Fibroblast of mammary gland (primary cell): ENCODE measurements around the gene LRRTM4.
"Not testable (repeated sequence)": the region's sequence is repeated elsewhere in the genome, so short reads cannot be mapped to it uniquely, and the experiment has no call there.

Experiments used
- DNase-seq: peaks from one replicate; pipeline ENCODE4 v3.0.0-alpha.2; 2010; ENCODE audit warnings: low read depth
- H3K4me3 ChIP-seq: 2 replicates; pipeline ENCODE4 v1.5.1; 2011; ENCODE audit warnings: low read depth, mild to moderate bottlenecking, low read length, moderate library complexity; ENCODE audit not compliant: control insufficient read depth
- CTCF ChIP-seq: conservative IDR thresholded peaks from 2 replicates; pipeline ENCODE4 v1.5.1; 2011; ENCODE audit warnings: low read depth, low read length, inconsistent platforms; ENCODE audit not compliant: control insufficient read depth, insufficient read depth

LRRTM4 gene

GRCh38 chr2:77064324-77064723 lies 457.9 kb downstream of the LRRTM4 start:
- no peak overlapping the region for H3K4me3 ChIP-seq
- TF ChIP-seq CTCF, result no peak
- DNase-seq, result no peak

- DNase-seq, result no peak
- no peak overlapping the region for H3K4me3 ChIP-seq
- no peak for TF ChIP-seq CTCF
These were observed 467.2 kb downstream of the LRRTM4 start for GRCh38 chr2:77054938-77055337.

DNA sequence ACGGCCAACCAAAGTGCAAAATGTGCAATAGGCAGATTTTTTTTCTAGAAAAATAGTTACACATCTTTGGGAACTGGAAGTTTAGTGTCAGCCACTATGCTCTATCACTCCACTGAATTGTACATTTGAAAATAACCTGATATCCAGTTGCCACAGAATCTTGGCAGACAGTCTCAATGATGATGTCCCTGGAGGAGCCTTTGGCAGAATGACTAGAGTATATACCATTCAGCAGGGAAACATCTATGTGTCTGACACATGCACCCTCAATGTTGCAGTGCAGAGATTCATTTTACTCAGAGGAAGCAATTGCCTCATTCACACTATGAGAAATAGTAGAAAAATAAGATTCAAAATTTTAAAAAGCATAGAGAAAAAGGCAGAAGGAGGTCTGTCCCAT lies 475.8 kb downstream of the LRRTM4 start:
- DNase-seq, result no peak
- H3K4me3 ChIP-seq, result no peak overlapping the region
- TF ChIP-seq CTCF, result no peak

GRCh38 chr2:77045456-77045855 lies 476.7 kb downstream of the LRRTM4 start:
- not testable (repeated sequence) for H3K4me3 ChIP-seq, DNase-seq

- DNase-seq, result no peak
- no peak for TF ChIP-seq CTCF
- H3K4me3 ChIP-seq, result no peak overlapping the region
These were observed 487.7 kb downstream of the LRRTM4 start for GRCh38 chr2:77034445-77034844.

- H3K4me3 ChIP-seq, DNase-seq: not testable (repeated sequence)
These were observed 492.9 kb downstream of the LRRTM4 start for GRCh38 chr2:77029237-77029636.

DNA sequence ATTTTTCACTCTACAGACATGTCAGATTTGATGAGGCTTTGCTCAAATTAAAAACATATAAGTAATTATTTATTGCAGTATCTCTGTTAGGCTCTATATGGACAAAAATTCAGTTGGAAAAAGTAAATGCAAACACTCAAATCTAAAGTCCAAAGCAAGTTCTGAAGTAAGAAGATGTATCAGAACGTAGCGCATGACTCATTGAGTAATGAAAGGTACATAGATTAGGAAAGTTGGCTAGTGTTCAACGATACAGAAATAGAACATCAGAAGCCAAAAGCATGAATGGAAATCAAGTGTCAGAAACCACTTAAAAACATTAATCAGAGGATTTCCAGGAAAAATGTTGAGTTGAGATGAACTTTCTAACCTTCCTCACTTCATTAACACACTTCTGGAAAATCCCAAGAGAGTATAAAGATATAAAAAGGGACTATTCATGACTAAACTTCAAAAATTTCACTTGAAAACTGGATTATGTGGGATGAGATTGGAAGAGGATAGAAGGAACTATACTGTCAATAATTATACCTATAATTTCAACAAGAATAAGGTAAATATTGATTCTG lies 494.1 kb downstream of the LRRTM4 start:
- no peak for TF ChIP-seq CTCF
- DNase-seq, result no peak
- H3K4me3 ChIP-seq, result no peak overlapping the region

DNA sequence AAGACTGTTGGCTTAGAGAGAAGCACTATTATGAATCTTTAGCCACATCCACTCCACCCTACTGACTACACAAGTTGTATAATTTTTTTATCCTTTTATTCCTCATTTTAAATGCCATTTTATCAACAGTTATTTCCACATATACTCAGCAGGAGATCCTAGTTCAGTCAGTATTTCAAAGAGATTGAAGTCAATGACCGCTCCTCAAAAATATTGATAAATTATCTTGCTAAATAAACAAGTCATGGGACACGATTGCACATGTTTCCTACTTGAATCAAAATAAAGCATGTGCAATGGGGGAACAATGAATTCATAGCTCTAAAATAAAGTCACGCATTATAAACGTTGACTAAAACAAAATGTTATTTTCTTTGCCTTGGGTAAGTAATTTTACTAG lies 496.5 kb downstream of the LRRTM4 start:
- TF ChIP-seq CTCF, result no peak
- DNase-seq, result no peak

More for the DNA sequence above, 496.5 kb downstream of the LRRTM4 start:
- H3K4me3 ChIP-seq, result no peak overlapping the region
